GM21381 (cell line): ENCODE data around the gene MAN1A1.

Experiments used
- ATAC-seq: cut with Tn5 transposase; IDR thresholded peaks from one replicate; pipeline ENCODE4 v1.9.1; 2021; ENCODE audit warnings: mild to moderate bottlenecking, moderate library complexity; ENCODE audit not compliant: unreplicated experiment

The MAN1A1 gene

DNA sequence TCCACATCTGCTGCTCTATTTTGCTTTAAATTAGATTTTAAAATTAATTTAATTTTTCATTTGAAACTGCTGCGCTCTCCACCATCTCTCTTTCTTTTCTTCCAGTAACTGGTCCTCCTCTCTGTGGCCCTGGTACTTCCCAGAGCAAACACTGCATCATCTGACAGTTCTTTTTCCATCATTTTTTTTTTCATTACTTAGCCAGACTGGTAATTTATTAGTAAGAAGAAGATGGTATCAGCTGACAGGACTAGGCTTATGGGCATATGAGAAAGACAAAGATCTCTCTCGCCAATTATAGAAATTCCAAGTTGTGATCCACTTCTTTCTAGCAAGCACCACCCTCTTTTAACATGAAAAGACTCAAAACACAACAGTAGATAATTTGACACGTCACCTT lies 197.4 kb downstream of the MAN1A1 start:
- no peak for ATAC-seq

DNA sequence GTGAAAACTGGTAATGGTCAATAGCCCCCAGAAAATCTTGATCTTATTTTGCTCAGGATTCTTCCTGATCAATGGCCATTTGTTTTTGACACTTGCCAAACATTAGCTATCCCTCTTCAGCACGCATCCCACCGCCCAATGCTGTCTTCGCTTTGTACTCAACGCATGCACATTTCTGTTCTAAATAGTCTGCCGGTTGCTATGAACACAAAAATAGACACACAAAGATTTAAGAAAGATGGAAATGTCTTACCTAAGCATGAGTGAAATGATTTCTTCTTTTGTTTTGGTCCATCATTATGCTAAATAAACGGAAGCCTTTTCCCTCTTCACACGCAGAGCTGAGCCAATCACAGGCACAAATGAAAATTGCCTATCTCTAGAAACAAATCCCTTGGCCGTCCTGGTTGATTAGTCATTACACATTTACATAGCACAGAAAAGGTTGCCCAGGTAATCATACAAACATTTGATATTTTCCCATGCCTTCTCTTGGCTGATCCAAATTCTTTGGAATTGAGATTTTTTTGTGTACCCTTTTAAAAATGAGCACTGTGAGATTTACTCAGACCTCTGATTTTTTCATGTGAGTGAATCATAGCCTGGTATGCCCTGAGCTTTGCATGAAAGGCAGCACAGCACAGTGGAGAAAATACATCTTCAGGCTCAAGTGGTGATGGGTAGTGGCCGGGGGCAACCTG lies 200.6 kb downstream of the MAN1A1 start:
- no peak for ATAC-seq

DNA sequence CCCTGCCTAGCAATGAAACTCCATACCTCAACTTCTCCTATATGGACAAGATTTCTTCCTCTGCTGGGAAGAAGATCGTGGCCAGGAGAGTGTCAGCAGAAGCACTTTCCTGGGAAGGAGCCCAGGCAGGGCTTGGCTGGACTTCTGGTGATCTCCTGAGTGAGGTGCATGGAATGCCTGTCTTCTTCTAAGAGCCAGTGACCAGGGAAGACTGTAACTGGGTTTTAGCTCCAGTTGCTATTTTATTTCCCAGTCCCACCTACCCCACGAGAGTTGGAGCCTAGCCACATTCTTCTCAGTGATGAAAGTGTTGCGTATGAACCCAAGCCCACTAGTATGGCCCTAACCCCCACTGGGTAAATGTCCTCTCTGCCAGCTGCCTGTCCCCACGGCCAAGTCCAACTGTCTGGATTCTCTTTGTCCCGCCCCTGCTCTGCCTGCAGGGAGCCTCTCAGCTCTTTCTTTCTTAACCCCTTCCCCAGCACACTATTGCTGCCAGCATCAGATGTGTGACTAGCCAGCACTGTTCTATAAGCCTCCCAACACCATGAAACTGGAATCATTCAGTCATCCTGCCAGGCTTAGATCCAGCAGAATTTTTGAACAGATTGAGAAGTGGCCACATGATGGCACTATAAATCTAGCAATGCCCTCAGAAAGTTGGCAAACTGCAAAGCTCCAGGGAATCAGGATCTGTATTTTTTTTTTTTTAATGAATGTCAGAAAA lies 201.3 kb downstream of the MAN1A1 start:
- ATAC-seq = no peak

DNA sequence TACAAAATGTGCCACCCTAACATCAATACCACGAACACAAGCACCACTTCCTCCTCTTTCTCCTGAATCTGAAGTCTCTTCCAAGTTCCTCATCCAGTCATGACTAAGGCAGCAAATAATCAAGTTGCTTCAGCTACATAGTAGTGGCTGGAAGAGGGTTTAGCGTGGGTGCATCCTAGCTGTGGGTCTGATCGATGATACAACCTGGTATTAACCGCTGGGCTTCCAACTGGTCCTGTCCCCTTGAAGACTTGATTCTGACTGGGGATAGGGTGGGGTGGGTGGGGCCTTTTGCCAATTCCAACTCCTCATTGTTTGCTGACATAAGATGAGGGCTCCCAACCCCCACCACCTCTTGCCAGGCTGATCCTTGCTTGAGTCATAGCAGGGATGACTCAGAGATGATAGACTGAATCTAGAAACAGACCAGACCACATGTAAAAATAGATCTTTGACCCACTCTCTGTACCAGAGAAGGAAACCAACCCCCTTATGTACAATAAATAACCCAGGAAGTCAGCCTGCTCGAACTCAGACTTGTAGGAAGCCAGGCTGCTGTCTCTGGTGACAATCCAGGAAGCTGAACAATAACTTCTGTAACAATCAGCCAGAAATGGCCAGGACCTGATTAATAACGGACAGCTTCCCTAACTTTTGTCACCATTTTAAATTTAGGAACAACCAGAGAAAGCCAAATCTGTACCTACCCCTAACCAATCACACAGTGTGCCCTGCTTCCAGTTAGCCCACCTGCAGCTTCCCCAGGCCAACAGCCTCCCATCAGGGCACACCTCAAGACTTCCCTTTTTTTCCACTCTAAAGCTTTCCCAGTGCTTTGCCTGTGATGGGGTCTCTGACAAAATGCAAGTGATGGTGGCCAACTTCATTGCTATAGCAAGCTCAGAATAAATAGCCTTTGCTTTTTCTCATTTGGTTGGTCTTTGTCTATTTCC lies 202.2 kb downstream of the MAN1A1 start:
- ATAC-seq = peak; percentile 99

- no peak for ATAC-seq
These were observed 204.4 kb downstream of the MAN1A1 start for GRCh38 chr6:119145111-119145510.

DNA sequence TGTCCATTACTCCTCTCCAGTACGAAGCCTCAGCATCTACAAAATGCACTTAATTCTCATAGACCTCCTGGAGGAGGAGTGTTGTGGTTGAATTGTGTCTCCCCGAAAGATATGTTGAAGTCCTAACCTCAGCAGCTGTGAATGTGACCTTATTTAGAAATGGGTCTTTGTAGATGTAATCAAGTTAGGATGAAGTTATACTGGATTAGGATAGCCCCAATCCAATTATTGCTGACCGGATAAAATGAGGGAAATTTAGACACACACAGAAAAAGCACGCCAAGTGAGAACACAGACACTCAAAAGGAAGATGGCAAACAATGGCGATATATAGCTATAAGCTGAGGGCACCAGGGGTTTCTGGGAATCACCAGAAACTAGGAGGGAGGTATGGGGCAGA lies 206.9 kb downstream of the MAN1A1 start:
- no peak for ATAC-seq

DNA sequence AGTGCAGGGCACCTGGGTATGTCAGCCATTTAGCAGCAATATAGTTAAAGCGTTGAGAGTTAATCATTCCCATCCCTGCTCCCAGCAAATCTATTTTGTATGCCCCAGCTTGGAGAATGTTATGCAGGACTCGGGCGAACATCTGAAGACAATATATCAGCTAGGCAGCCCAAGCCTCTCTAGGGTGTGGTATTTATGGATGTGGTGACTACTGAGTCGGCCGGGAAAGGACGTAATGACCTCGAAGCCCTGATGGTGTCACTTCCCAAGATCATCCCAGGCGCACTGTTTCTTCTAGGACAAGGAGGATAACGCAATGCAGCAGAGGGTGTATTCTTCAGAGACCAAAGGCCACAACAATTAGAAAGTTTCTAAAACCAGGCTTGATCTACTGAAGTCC lies 207.5 kb downstream of the MAN1A1 start:
- ATAC-seq = no peak

DNA sequence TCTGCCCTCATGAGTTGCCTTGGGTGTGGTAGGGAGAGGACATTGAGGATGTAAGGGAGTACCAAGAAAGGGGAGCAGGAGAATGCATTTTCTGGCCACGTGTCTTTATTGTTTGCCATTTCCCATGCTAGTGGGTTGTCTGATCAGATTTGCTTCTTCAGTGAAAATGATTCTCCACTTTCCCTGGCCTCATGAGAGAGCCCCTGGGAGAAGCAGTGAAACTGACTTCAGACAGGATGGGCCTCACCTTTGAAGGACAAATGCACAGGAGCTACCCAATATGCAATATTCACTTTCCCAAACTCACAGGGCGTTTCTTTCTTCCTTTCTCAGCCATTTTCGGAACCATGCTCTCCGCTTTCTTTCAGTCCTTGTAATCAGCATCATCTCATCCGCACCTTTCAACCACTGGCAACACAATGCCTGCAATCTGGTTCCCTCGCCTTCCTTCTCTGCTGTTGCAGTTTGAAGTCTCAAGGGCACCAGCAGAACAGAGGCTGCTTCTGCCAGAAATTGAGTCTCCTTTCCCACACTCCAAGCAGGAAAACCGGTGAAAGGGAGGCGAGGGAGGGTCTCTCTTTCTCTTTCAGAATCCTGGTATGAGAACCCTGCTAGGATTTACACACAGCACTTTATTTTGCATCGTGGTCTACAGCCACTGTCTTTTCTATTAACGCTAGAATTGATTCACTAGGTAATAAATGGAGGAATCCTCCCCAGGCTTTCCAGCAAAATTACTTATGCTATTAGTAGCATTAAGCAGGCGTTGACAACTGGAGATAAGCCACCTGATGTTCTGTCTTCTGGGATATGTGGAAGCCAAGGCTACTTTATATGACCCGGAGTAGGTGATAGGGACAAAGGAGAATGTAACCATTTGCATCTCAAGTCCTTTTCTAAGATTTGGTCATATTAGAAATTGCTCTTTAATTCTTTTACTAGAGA lies 209.1 kb downstream of the MAN1A1 start:
- ATAC-seq = no peak

DNA sequence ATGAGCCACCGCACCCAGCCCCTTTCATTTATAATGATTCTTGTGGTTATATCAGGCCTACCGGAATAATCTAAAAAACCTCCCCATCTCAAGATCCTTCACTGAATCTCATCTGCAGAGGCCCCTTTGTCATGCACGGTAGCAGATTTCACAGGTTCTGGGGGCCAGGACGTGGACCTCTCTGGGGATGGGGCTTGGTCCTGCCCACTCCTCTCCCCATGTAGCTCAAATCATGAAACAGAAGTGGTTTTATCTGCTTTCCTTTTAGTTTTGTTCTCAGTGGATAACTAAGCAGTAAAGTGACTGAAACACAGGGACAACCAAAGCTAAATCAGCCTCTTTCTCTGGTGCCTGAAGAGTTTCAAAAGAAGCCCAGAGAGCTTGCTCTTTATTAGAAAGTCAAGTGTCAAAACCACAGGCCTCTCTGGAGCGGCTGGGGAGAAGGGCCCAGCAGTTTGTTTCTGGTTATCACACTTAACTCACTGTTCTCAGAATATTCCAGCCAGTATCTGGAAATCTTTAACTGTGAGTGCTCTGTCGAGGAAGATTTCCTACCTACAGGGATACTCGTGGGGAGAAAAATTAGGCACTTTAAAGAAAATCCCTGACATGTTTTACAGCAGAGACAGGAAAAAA lies 210.5 kb downstream of the MAN1A1 start:
- ATAC-seq = peak; percentile 94

DNA sequence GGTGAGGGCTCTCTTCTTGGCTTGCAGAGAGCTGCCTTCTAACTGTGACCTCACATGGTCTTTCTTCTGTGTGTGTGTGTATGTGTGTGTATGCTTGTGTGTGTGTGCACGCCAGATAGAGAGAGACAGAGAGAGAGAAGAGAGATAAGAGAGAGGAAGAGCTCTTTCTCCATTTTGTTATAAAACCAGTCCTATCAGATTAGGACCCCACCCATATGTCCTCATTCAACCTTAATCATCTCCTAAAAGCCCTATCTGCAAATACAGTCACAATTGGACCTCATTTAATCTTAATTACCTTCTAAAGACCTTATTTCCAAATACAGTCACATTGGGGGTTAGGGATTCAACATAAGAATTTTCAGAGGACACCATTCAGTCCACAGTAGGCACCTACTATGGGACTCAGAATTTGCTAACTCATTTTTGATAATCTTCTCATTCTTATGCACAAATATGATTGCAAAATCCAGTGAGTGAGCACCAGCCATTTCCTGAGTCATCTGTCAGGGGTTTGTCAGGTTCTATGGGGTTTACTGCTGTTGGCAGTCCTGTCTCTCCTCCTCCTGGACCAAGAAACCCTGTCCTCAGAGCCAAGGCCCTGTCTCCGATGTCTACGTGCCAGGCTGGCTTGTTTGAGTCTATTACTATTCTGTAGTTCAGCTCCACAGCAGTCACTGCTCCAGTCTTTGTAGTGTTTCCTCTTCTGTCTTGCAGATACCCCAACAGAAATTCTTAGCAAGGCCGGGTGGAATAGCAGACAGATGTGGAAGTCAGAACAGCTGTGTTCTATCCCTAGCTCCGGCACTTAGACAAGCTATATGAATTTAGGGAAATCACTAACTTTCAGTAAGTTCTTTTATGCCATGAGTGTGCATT lies 212.1 kb downstream of the MAN1A1 start:
- ATAC-seq = no peak

GRCh38 chr6:119134752-119135151 lies 214.8 kb downstream of the MAN1A1 start:
- ATAC-seq = no peak

DNA sequence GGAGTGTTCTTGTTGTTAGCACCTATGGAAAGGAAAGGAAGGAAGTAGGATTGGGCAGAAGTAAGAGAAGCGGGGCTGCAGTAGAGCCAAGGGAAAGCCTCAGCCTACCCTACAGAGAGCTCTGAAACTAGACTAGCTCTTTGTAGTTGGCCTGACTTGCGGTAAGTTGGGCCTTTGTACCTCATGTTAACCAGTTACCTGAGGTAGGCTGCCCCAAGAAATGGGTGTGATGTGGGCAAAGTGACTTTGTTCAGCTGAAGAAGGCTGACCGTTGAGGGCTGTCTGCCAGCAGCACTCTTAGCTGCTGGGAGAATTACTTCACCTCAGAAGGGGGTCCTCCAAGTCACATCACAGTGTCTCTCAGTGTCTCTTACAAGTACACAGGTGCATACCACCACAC lies 216.2 kb downstream of the MAN1A1 start:
- no peak for ATAC-seq

- ATAC-seq = no peak
These were observed 217.1 kb downstream of the MAN1A1 start for GRCh38 chr6:119132261-119132981.

- no peak for ATAC-seq
These were observed 219.5 kb downstream of the MAN1A1 start for GRCh38 chr6:119129968-119130484.

GRCh38 chr6:119129148-119129967 lies 220.2 kb downstream of the MAN1A1 start:
- peak; percentile 85 for ATAC-seq

- ATAC-seq = no peak
These were observed 221.2 kb downstream of the MAN1A1 start for GRCh38 chr6:119128252-119128912.

GRCh38 chr6:119127627-119128026 lies 221.9 kb downstream of the MAN1A1 start:
- ATAC-seq = no peak
